ENCODE measurements around the gene NAV1.
"Not testable (repeated sequence)": the region's sequence is repeated elsewhere in the genome, so short reads cannot be mapped to it uniquely, and the experiment has no call there.

The NAV1 gene

GRCh38 chr1:201528631-201529252 is 10.2 kb upstream of the NAV1 start:
- DNase-seq, result no peak

- DNase-seq, result peak; percentile 89
These were observed 8.0 kb upstream of the NAV1 start for GRCh38 chr1:201530741-201531531.

GRCh38 chr1:201531551-201532425 is 7.1 kb upstream of the NAV1 start:
- peak; percentile 58 for DNase-seq

- DNase-seq, result no peak
These were observed 5.1 kb upstream of the NAV1 start for GRCh38 chr1:201533836-201534235.

GRCh38 chr1:201535046-201535918 is 3.6 kb upstream of the NAV1 start:
- DNase-seq, result peak; percentile 29

- no peak for DNase-seq
These were observed 3.0 kb upstream of the NAV1 start for GRCh38 chr1:201535919-201536245.

GRCh38 chr1:201536558-201536957 is 2.4 kb upstream of the NAV1 start:
- DNase-seq, result no peak

- DNase-seq, result no peak
These were observed 1.9 kb upstream of the NAV1 start for GRCh38 chr1:201537028-201537427.

GRCh38 chr1:201537467-201537866 is 1.5 kb upstream of the NAV1 start:
- DNase-seq, result no peak

GRCh38 chr1:201537891-201538611 is 876 bp upstream of the NAV1 start:
- no peak for DNase-seq

- DNase-seq, result peak; percentile 71
These were observed 869 bp downstream of the NAV1 start for GRCh38 chr1:201539561-201540431.

GRCh38 chr1:201540846-201541735 is 2.2 kb downstream of the NAV1 start:
- no peak for DNase-seq

- no peak for DNase-seq
These were observed 3.5 kb downstream of the NAV1 start for GRCh38 chr1:201542309-201543035.

GRCh38 chr1:201543871-201544642 is 5.1 kb downstream of the NAV1 start:
- DNase-seq, result no peak

GRCh38 chr1:201544710-201545109 is 5.8 kb downstream of the NAV1 start:
- no peak for DNase-seq

GRCh38 chr1:201545851-201546492 is 7.0 kb downstream of the NAV1 start:
- DNase-seq, result peak; percentile 69

GRCh38 chr1:201549522-201549921 is 10.6 kb downstream of the NAV1 start:
- not testable (repeated sequence) for DNase-seq

GRCh38 chr1:201551096-201551495 is 12.2 kb downstream of the NAV1 start:
- DNase-seq, result no peak
